CD4-positive, alpha-beta T cell treated with Interleukin-6 at 100 ng/mL for 8 hours (primary cell): ENCODE results near the gene KRT71.

ENCODE experiments used
- DNase-seq: peaks from one replicate; pipeline ENCODE4 v3.0.0-alpha.2; 2020; ENCODE audit warnings: mixed read lengths, low spot score

Gene KRT71

DNA sequence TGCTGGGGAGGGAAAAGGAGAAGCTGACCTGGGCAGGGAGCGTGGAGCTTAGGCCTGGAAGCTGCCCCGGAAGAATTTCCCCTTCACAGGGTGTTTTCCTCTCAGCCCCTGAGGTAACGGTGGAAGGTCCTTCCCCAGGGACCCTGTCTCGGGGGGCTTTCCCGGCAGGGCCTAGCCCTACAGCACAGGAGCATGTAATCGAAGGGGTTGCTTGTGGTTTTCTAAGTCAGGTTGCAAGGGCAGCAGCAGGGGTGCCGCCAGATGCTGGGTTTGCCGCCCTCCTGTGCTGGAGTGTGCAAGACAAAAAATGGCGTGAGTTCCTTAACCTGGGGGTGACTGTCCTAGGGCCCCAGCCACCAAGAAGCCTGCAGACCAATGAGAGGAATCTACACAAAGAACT, 22.3 kb upstream of the KRT71 start:
- DNase-seq, result no peak

DNA sequence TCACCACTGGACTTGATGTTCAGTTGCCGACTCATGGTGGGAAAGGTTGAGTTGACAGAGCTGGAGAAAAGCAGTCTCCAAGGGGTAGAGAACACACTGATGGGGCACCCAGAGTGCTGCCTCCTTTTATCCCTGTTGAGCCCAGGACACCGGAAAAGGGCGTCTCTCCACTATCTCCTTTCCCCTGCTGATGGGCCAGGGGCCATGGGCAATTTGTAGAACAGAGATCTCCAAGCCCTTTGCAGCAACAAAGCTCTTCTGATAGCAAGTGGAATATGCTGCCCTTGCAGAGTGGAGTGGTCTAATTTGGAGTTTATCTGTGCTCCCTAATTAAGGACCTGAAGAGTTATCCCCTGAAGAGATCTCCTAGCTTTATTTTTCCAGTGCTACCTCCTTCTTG, 20.8 kb upstream of the KRT71 start, which contains the start of gene KRT74:
TSS of gene KRT74 (minus strand) at position 101 of the 400 bp plus-strand sequence. CDS start at position 35, 66 bp downstream.
- no peak for DNase-seq

DNA sequence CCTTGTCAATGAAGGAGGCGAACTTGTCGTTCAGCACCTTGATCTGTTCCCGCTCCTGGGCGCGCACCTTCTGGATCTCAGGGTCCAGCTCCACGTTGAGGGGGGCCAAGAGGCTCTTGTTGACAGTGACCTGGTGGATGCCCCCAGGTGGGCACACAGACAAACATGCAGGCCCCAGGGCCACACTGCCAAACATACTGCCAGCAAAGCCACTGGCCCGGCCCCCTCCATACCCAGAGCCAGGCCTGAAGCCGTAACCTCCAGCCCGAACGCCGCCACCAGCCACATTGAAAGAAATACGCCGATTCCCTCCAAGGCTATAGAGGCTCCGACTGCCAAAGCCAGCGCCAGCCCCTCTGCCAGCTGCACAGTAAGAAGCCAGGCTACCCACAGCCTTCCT, 20.4 kb upstream of the KRT71 start:
- no peak for DNase-seq

DNA sequence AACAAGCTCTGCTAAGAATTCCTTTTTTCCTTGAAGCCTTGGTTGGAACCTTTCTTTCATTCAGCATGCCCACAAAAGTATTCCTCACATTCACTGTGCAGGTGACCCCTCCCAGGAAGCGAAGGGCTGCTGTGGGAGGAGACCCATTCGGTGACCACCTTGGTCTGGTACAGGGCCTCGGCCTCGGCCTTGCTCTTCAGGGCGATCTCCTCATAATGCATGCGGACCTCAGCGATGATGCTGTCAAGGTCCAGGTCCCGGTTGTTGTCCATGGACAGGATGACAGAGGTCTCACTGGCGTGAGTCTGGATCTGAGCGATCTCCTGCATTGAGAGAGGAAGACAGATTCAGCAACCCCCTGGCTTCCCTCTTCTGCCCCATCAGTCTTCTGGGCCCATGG, 17.6 kb upstream of the KRT71 start:
- no peak for DNase-seq

DNA sequence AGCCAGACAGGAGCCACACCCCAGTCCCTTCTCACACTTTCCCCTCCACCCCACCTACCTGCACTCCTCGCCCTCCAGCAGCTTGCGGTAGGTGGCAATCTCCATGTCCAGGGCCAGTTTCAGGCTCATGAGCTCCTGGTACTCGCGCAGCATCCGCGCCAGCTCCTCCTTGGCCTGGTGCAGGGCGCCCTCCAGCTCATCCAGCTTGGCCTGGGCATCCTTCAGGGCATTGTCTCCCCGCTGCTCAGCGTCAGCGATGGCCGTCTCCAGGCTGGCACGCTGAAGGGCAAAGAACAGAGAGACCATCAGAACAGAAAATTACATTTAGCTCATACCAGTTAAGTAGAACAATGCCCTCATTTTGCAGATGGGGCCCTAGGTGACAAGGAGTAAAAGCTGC, 15.2 kb upstream of the KRT71 start:
- DNase-seq, result no peak

- peak; percentile 7 for DNase-seq
Measured at GRCh38 chr12:52566847-52567291, 13.9 kb upstream of the KRT71 start.

- DNase-seq, result no peak
Measured at GRCh38 chr12:52564582-52564981, 11.6 kb upstream of the KRT71 start.

- DNase-seq, result no peak
Measured at GRCh38 chr12:52561880-52562449, 9.0 kb upstream of the KRT71 start.

DNA sequence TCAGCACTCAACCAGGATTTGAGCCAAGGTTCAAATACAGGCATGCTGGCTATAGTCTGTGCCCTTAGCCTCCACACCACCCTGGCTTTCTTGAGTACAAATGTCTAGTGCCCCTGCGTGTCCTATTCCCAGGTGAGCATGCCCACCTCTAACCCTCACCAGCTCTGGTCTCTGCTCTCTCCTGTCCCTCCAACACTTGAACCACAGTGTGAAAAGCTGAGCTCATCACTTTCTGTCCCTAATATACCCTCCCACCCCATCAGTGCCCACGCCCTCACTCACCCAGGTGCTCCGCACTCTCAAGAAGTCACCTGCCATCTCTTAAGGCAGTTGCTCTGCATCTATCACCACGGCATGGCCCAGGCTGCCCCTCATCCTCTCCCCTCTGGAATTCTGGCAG, 7.0 kb upstream of the KRT71 start:
- no peak for DNase-seq

DNA sequence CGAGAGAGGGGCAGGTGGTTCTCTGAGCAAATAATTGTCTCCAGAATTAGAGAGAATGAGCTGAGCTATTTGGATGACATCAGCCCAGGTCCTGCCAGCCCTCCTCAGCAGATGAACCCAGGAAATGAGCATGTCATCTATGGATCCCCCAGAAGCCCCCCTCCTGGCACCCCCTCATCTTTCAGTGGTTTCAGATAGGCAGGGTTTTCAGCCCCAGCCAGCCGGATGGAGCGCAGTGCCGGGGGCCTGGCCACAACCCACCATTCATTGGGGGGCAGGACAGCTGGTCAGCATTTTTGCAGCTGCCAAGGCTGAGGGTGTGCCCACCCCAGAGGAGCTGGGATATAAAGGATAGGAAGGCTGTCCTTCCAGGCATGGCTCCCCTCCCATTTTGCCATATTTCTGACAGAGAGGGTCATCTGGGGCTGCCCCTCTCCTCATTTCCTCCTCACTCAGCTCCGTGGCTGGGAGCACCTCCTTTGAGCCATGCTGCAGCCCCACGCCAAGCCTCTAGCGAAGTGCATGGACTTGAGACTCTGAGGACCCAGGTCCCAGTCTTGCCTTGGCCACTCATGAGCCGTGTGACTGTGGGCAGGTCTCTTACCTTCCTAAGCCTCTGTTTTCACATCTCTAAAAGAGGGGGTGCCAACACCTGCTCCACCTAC, 6.0 kb upstream of the KRT71 start:
- DNase-seq, result no peak

DNA sequence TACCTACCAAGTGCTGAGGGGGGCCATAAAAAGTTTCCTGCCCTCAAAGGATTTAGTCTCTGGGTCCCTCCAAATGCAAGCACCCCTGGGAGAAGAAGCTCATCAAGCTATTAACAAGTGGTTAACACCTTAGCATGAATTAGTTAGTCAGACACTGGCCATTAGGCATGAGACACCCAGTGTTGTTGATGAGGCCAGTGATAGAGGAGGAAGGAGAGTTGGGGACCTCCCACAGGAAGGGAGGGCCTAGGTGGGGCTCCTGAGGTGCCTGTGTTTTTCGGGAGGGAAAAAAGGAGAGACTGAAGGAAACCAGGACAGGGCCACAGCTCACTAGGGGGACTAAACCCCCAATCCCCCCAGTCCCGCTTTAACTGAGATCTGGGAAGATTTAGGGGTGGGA, 4.5 kb upstream of the KRT71 start:
- no peak for DNase-seq

DNA sequence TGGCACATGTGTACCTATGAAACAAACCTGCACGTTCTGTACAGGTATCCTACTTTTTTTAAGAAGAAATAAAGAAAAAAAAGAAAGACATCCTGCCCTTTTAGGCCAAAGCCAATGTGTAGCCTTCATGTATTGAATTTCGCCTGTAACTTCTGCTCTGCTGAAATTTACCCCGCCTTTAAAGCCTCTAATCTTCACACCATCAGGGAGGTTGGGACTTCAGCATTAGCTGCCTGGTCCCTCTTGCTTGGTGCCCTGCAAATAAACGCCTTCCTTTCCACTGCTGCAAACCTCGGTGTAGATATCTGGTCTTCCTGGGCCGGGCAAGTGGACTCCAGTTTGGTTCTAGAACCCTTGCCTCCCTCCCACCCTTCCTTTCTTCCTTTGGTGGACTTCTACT, 2.6 kb upstream of the KRT71 start:
- DNase-seq, result no peak

DNA sequence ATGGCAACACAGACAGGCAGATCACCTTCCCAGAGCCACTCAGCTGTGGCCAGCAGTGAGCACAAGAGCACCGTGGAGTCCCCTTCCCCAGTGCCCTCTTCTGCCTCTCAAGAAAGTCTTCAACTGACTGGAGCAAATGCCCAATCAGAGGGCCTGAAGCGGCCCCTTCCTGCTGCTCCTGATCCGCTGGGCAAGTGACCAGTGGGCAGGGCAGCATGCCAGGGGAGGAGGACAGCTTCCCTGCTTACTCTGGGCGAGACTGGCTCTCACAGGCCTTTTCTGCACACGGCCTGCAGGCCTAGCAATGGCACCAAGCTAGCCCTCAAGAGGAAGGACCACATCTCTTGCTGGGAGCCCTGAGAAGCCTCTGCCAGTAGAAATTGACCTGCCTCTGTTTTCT, 890 bp downstream of the KRT71 start:
- no peak for DNase-seq

DNA sequence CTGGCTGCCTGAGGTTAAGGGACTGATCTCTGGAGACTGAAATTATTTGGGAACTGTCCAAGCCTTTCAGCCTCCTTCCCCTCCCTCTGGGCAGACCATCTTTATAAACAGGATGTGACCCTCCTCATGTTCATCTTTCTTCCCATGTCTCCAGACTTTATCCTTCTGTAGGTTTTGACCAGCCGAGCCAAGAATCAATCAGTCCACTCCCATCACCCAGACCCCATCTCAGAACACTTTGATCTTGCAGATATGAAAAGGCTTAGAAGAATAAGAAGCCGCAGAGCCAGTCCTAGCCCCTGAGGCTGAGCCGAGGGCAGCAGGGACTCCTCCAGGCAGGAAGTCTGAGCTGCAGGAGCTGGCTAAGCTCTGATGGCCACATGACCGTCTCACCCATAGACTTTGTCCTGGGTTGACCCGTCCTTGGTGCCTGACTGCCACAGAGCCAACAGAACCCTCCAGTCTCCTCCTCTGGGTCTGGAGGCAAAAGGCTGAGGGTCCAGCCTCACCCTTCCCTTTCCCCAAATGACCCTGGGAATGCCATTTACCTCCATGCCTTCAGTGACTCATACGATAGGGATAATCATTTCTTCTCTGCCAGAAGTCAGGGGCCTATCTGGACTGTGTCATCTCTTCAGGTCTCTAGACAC, 1.6 kb downstream of the KRT71 start:
- no peak for DNase-seq

DNA sequence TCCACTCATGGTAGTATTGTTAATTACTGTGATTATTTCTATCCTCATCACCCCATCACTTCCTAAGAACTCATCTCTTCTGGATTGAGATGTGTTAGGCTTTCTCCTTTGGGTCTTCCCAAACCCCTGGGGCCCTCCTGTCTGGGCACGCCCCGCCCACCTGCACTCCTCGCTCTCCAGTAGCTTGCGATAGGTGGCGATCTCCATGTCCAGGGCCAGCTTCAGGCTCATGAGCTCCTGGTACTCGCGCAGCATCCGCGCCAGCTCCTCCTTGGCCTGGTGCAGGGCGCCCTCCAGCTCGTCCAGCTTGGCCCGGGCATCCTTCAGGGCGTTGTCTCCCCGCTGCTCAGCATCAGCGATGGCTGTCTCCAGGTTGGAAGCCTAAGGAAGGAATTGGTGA, 6.8 kb downstream of the KRT71 start:
- no peak for DNase-seq

GRCh38 chr12:52543985-52544883, 8.7 kb downstream of the KRT71 start:
- DNase-seq, result no peak

- DNase-seq, result no peak
Measured at GRCh38 chr12:52542785-52543318, 10.1 kb downstream of the KRT71 start.

GRCh38 chr12:52542157-52542556, 10.8 kb downstream of the KRT71 start:
- DNase-seq, result no peak

DNA sequence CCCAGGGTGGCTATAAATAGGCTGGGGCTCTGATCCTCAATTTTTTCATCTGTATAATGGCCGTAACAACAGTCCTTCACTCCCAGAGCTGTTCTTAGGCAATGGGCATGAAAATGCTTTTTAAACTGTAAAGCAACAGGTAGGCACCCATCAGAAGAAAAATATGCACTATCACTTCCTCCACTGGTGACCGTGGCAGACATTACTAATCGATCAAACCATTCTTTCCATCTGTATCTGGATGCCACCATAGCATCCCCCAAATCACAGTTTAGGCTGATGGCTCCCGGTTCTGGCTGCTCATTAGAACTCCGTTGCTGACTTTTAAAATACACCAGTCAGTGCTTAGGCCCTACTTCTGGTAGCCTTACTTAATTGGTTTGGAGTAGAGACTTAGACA, 11.2 kb downstream of the KRT71 start:
- DNase-seq, result no peak

DNA sequence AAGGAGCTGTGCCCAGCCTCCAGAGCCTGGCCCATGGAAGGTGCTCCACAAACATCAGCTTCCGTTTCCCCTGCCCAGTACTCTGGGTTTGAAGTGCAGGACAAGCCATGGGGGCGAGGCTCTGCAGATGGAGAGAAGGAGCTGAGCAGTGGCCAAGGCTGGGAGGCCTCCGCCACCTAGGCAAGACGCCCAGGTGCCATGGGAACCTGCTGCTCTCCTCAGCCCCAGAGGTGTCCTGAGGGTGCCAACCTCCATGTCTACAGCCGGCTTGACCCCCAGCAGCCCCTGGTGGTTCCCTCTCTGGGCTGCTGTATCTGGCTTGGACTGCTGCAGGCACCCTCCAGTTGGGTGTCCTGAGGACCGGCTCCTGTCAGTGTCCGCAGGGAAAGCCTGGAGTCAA, 12.4 kb downstream of the KRT71 start:
- DNase-seq, result no peak

DNA sequence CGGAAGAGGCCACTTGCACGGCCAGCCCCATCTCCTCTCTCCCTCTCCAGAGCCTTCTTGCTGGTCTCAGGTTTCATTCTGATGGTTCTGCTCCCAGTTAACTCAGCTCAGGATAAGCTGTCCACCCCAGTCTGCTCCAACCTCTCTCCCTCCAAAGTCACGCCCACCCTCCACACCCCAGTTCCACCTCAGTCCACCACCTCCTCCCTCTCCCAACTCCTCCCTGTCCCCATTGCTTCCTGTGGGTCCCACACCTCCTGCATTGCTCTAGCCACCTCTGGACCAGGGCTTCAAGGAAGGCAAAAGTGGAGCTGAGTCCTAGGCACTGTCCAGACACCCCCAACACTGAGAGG, 13.1 kb downstream of the KRT71 start:
- no peak for DNase-seq

GRCh38 chr12:52539083-52539820, 13.7 kb downstream of the KRT71 start:
- DNase-seq, result no peak
